GM10266 (cell line): ENCODE measurements around the gene PIGZ.

ENCODE experiments used
- DNase-seq: peaks from one replicate; pipeline ENCODE4 v3.0.0; 2012; ENCODE audit errors: extremely low spot score
- TF ChIP-seq, protein P1 (sequence below): IDR thresholded peaks from 2 replicates; pipeline ENCODE4 v1.5.1; 2012; ENCODE audit warnings: mild to moderate bottlenecking, low read depth; ENCODE audit not compliant: control insufficient read depth, insufficient read depth; ENCODE audit errors: missing control alignments

The PIGZ gene

DNA sequence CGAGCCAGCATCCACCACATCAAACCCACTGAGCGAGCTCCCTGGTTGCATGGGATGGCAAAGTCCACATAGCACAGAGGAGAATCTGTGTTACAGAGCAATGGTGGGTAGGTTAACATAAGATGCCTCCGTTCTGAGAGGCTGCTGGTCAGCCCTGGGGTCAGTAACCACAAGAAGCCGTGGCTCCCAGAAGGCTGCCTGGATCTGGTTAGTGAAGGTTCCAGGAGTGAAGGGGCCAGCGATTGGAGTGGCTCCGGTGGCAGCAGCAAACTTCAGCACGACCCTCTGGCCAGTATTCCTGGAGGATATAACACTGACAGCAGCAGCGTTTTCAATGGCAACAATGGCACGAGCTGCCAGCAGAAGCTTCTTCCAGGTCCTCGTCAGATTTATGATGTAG, 18.4 kb upstream of the PIGZ start:
- TF ChIP-seq, protein P1, sequence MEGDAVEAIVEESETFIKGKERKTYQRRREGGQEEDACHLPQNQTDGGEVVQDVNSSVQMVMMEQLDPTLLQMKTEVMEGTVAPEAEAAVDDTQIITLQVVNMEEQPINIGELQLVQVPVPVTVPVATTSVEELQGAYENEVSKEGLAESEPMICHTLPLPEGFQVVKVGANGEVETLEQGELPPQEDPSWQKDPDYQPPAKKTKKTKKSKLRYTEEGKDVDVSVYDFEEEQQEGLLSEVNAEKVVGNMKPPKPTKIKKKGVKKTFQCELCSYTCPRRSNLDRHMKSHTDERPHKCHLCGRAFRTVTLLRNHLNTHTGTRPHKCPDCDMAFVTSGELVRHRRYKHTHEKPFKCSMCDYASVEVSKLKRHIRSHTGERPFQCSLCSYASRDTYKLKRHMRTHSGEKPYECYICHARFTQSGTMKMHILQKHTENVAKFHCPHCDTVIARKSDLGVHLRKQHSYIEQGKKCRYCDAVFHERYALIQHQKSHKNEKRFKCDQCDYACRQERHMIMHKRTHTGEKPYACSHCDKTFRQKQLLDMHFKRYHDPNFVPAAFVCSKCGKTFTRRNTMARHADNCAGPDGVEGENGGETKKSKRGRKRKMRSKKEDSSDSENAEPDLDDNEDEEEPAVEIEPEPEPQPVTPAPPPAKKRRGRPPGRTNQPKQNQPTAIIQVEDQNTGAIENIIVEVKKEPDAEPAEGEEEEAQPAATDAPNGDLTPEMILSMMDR = no peak
- DNase-seq = no peak

DNA sequence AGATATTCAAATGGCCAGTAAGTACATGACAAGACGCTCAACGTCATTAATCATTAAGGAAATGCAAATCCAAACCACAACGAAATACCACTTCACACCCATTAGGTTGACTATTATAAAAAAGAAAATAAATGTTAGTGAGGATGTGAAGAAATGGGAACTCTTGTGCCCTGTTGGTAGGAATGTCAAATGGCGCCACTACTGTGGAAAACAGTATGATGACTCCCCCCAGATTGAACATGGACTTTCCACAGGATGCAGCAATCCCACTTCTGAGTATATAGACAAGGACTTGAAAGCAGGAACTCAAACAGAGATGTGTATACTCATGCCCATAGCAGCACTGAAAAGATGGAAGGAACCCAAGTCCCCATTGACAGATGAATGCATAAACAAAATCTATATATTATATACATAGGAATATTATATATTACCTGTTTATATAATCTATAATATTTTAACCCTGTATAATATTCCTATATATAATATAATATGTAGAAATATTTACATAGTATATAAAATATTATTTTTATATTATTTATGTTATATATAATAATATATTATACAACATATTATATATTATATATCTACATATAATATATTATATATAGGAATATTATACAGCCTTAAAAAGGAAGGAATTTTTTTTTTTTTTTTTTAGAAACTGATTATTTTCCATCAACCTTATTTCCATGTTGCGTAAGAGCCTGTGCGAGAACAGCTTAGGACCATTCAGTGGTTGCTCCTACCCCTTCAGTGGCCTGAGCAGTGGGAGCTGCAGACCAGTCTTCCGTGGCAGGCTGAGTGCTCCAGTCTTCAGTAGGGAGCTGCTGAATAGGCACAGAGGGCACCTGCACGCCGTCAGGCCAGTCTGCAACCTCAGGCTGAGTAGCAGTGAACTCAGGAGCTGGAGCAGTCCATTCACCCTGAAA, 17.6 kb upstream of the PIGZ start:
- no peak for DNase-seq
- TF ChIP-seq, protein P1 = no peak

DNA sequence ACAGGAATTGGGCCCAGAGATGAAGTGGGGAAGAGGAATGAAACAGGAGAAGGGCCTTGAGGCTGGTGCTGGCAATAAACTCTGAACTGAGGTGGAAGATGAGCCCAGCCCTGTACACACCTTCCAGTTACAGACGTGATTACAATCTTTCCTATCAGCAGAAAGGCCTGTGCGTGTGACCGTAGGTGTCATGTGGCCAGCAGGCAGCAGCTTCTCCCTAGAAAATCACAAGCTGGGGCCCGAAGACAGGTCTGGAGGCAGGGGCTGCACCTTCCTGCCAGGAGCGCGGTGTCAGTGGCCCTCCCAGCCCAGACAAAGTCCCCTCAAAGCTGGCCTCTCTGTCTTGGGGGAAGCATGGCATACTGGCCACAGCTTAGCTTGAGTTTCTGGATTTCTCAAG, 16.7 kb upstream of the PIGZ start:
- DNase-seq = no peak
- TF ChIP-seq, protein P1 = no peak

DNA sequence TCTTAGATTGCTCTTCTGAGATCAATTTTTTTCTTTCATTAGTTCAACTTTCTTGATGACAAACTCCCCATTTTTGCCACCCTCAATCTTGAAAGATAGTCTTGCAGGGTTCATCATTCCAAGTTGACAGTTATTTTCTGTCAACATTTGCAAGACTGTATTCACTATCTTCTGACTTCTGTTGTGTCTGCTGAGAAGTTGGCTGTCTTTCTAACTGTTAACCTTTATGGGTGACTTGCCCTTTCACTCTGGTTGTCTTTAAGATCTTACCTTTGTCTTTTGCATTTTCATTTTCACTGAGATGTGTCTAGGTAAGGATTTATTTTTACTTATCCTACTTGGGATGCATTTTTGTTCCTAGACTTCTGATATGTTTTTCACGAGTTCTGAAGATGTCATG, 14.6 kb upstream of the PIGZ start:
- no peak for DNase-seq
- TF ChIP-seq, protein P1 = no peak

DNA sequence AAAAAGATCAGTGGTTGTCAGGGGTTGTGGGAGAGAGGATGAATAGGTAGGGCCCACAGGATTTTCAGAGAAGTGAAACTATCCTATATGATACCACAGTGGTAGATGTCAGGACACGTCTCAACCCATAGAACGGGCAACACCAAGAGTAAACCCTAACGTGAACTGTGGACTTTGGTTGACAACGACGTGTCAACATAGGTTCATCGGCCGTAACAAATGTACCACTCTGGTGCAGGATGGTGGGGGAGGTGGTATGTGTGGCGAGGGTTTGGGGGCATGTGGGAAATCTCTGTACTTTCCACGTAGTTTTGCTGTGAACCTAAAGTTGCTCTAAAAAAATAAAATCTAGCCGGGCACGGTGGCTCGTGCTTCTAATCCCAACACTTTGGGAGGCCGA, 13.0 kb upstream of the PIGZ start:
- no peak for DNase-seq
- TF ChIP-seq, protein P1 = no peak

DNA sequence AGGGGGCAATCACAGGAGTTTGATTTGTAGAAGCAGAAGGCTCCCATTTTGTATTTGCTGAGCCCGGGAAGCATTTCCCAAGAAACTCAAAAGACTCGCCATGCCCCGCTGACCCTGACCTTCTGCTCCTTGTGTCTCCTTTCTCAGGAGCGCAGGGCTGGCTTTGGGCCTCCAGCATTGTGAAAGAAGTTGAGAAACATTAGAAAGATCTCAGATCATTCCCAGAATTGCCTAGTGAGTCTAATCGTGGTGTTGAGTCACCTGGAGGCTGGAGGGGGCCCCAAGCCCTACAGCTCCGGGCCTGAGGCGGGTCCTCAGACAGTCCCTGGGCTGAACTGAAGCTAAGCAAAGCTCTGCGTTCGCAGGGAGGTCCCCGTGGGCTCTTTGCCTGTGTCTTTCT, 10.9 kb upstream of the PIGZ start:
- TF ChIP-seq, protein P1 = no peak
- DNase-seq = no peak

DNA sequence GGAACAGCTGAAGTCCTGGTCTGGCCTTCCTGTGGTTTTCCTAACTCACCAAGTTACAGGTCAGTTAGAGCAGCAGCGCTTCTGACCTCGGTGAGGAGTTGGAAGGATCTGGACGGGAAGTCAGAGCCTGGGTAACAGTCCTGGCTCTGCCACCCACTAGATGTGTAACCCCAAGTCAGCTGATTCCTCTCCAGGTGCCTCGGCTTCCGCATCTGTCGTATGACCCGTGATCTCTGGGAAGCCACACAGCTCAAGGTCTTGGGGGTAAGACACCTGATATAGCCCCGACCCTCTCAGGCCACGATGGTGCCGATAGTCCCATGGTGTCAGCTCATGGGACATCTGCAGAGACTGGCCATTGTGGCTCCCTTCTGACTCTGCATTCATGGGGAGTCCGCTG, 8.3 kb upstream of the PIGZ start:
- TF ChIP-seq, protein P1 = no peak
- DNase-seq = no peak
